Right lobe of liver (tissue), 6 donors: Measurements from ENCODE around the gene CHN2. TPM values are rescaled to one million over a fixed set of nuclear protein-coding genes. Genes with fewer than 3 reads are reported as not detected.

Source experiments
- ATAC-seq, 4 donors: fragments of 200-7000 bp; cut with Tn5 transposase; one replicate each; pipeline ENCODE4 v1.9.1; 2020; ENCODE audit warnings: mild to moderate bottlenecking in 4 of 4, moderate library complexity in 4 of 4
- DNase-seq, 3 donors: peaks; one replicate each; pipeline ENCODE4 v3.0.0-alpha.2; 2020
- H3K27ac ChIP-seq, 3 donors: fragments of 200-600 bp; one replicate each; pipeline ENCODE4 v1.8.0; 2022
- H3K27me3 ChIP-seq, 2 donors: fragments of 200-600 bp; one replicate each; pipeline ENCODE4 v1.8.0; 2022
- H3K36me3 ChIP-seq, 4 donors: fragments of 200-600 bp; sonication (generic) in 1 of 4; one replicate each; pipeline versions ENCODE4 v1.5.1 to v1.8.0; 2017 to 2022; ENCODE audit warnings: control low read depth in 1 of 4
- H3K4me1 ChIP-seq, 4 donors: fragments of 200-600 bp; sonication (generic) in 1 of 4; one replicate each; pipeline versions ENCODE4 v1.5.1 to v1.8.0; 2017 to 2022; ENCODE audit warnings: control low read depth in 1 of 4
- H3K4me3 ChIP-seq, 3 donors: fragments of 200-600 bp; one replicate each; pipeline ENCODE4 v1.8.0; 2022
- H3K9me3 ChIP-seq, 4 donors: fragments of 200-600 bp; sonication (generic) in 1 of 4; one replicate each; pipeline versions ENCODE4 v1.5.1 to v1.8.0; 2017 to 2022; ENCODE audit warnings: control low read depth in 1 of 4
- POLR2A ChIP-seq: fragments of 450-650 bp; IDR thresholded peaks from one replicate; pipeline ENCODE4 v1.6.1; 2017; ENCODE audit warnings: antibody characterized with exemption, mild to moderate bottlenecking
- WGBS: methylation state at CpG from one replicate; pipeline ENCODE4 v1.1.6; 2018; ENCODE audit warnings: low coverage, low lambda C conversion rate; ENCODE audit not compliant: insufficient coverage; ENCODE audit errors: missing lambda C conversion rate; 5-methylcytosine and 5-hydroxymethylcytosine counted together
- intact Hi-C, 2 donors: fragments of 100-400 bp; cut with DNase I; formaldehyde crosslinking; loops; one replicate each; pipeline versions ENCODE4 v1.11.2 to v1.14.1; 2022
- total RNA-seq, 6 experiments: library from RNA; depleted of rRNA in 2 of 6; stranded (reverse); fragments of >200 nt in 2 of 6; fragmentation: NEBNext Ultra II Directional in 3 of 6; extraction: Animal tissue kit (Norgen Biotek cat#: 25700) in 3 of 6; gene quantifications; one replicate each; pipeline versions ENCODE4 v1.1.0 to v1.2.4, GENCODE V29; 2016 to 2023
- TF ChIP-seq, protein P1 (sequence below), 4 donors: fragments of 200-600 bp in 3 of 4; fragments of 450-650 bp in 1 of 4; IDR thresholded peaks; one replicate each; pipeline versions ENCODE4 v1.5.1 to v1.8.0; 2016 to 2022; ENCODE audit warnings: antibody characterized with exemption in 4 of 4, mild to moderate bottlenecking in 2 of 4
- donor health status: DM: no; HTN: yes; CAD: no.
- donor health status: DM: no; HTN: no; CAD: no.
- donor health status: DM: no; HTN: no; CAD: no.
- donor health status: DM: no; HTN: yes; CAD: no.
- donor health status: DM: no; HTN: yes; CAD: no.

CHN2 gene
- total RNA-seq, 6 experiments from 2014 or later: 20.1 to 57.7 (median 31.5) TPM

DNA sequence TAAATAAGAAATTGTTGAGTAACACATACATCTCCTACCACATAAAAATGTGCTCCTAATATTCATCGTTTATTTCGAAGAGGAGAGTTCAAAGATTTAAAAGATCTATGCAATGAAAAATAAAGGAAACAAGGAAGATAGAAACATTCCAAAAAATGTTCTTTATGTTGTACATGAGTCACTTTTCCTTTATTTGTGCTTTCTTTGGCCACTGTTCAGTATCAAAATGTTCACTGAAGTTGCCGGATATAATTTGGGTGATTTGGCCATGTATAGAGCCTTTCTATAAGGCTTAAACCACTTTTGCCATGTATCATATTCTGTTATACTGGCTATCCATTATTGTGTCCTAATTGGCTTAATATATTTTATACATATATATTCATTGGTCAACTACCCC, 306.1 kb downstream of the CHN2 start:
- Histone ChIP-seq H3K36me3 (peaks cover 0 to 14% (median 1%) of the 10 kb centered on the region in 4 donors), H3K4me1 (peaks cover 0 to 21% (median 9%) of the 10 kb centered on the region in 4 donors), H3K27me3 (no peaks in the 10 kb centered on the region), H3K9me3 (no peaks in the 10 kb centered on the region), H3K4me3 (no peak overlapping the region), H3K27ac (no peak overlapping the region)
- DNase-seq: no peak
- TF ChIP-seq, protein P1, sequence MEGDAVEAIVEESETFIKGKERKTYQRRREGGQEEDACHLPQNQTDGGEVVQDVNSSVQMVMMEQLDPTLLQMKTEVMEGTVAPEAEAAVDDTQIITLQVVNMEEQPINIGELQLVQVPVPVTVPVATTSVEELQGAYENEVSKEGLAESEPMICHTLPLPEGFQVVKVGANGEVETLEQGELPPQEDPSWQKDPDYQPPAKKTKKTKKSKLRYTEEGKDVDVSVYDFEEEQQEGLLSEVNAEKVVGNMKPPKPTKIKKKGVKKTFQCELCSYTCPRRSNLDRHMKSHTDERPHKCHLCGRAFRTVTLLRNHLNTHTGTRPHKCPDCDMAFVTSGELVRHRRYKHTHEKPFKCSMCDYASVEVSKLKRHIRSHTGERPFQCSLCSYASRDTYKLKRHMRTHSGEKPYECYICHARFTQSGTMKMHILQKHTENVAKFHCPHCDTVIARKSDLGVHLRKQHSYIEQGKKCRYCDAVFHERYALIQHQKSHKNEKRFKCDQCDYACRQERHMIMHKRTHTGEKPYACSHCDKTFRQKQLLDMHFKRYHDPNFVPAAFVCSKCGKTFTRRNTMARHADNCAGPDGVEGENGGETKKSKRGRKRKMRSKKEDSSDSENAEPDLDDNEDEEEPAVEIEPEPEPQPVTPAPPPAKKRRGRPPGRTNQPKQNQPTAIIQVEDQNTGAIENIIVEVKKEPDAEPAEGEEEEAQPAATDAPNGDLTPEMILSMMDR (IDR thresholded peaks at IDR 0.05): no peak
- TF ChIP-seq POLR2A: no peak
- intact Hi-C loops: no loop called here
- no peak for ATAC-seq
- WGBS: 91% methylated on average over 3 of the region's 3 CpGs

DNA sequence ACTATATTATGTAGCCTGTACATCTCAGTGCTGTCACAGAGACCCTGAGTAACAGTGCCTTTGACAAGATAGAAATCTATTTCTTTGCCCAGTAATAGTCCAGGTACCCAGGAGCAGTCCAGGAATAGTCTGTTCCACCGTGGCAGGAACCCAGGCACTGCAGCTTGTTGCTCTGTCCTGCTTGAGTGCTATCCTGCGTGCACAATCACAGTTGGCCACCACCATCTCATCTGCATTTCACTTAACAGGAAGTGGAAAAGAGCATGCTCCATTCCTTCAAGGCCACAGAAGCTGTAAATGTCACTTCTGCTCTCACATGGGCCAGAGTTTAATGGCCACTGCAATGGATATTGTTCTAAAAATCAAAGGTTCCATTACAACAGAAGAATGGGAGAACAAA, 307.6 kb downstream of the CHN2 start:
- 63% methylated on average over 2 of the region's 2 CpGs for WGBS
- intact Hi-C loops: no loop called here

DNA sequence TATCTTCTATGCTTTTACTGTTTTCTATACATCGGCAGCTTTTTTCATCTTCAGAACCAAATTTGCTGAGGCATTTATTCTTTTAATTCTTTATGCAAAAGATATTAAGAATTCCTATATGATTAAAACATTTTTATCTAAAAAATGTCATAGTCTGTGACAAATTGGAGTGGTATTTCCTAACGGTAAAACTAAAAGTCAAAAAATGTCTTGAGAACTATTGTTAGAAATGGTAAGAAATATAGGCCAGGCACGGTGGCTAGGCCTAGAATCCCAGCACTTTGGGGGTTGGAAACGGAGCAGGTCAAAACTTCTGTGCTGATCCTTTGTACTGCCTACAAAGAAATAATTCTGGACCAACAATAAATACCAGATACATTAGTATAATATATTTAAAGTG, 311.4 kb downstream of the CHN2 start:
- 94% methylated on average over 4 of the region's 4 CpGs for WGBS
- DNase-seq (no peak), ATAC-seq (no peak)
- H3K27ac ChIP-seq: no peak overlapping the region
- H3K4me3 ChIP-seq: no peak overlapping the region
- TF ChIP-seq, protein P1 (IDR thresholded peaks at IDR 0.05): no peak
- TF ChIP-seq POLR2A: no peak
- peaks cover 0 to 38% (median 1%) of the 10 kb centered on the region in 4 donors for H3K36me3 ChIP-seq
- H3K4me1 ChIP-seq: no peaks in the 10 kb centered on the region
- intact Hi-C loops: no loop called here
- H3K27me3 ChIP-seq: no peaks in the 10 kb centered on the region
- H3K9me3 ChIP-seq: no peaks in the 10 kb centered on the region

More for the DNA sequence above, 307.6 kb downstream of the CHN2 start:
- no peak for ATAC-seq
- no peak for TF ChIP-seq POLR2A
- TF ChIP-seq, protein P1 (IDR thresholded peaks at IDR 0.05): no peak
- no peak for DNase-seq
- H3K27ac ChIP-seq: no peak overlapping the region
- peaks cover 0 to 22% (median 1%) of the 10 kb centered on the region in 4 donors for H3K36me3 ChIP-seq
- peaks cover 0 to 7% (median 2%) of the 10 kb centered on the region in 4 donors for H3K4me1 ChIP-seq
- no peaks in the 10 kb centered on the region for H3K9me3 ChIP-seq
- H3K27me3 ChIP-seq: no peaks in the 10 kb centered on the region
- H3K4me3 ChIP-seq: no peak overlapping the region

DNA sequence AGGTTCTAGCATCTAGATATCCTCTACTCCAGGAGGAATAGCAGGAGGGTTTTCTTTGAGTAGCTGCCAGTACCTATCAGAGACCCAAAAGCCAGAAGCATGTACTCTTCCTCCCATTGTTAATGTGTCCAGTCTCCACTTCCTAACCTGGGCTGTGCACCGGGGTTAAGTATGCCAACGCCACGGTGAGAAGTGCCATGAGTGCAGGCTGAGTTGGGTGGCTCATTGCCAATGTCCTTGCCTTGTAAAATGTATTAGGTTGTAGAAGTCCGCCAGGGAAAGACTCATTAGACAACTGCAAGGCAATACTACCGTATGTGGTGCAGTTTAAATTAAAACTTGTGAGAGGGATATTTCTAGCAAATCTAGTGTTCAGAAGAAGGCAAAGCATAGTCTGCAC, 314.0 kb downstream of the CHN2 start:
- Histone ChIP-seq H3K4me3 (no peak overlapping the region), H3K27ac (no peak overlapping the region), H3K9me3 (no peaks in the 10 kb centered on the region), H3K27me3 (no peaks in the 10 kb centered on the region), H3K36me3 (peaks cover 0 to 47% (median 1%) of the 10 kb centered on the region in 4 donors), H3K4me1 (no peaks in the 10 kb centered on the region)
- TF ChIP-seq, protein P1 (IDR thresholded peaks at IDR 0.05): no peak
- TF ChIP-seq POLR2A: no peak
- intact Hi-C loops: no loop called here
- ATAC-seq (no peak), DNase-seq (no peak)
- 70% methylated on average over 2 of the region's 5 CpGs for WGBS

DNA sequence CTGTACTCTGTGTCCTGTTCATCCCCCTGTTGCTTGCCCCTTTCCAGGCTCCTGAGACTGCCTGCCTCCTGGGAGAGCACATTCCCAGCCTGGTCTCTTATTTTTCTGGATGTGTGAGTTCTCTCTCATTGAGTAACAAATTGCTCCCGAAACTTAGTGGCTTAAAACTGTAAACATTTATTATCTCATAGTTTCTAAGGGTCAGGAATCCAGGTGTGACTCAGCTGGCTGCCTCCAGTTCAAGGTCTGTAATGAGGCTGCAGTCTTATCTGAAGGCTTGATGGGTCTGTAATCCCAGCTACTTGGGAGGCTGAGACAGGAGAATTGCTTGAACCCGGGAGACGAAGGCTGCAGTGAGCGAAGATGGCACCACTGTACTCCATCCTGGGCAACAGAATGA, 315.5 kb downstream of the CHN2 start:
- Histone ChIP-seq H3K4me1 (no peaks in the 10 kb centered on the region), H3K27me3 (no peaks in the 10 kb centered on the region), H3K36me3 (peaks cover 0 to 44% (median 2%) of the 10 kb centered on the region in 4 donors), H3K9me3 (no peaks in the 10 kb centered on the region), H3K27ac (no peak overlapping the region), H3K4me3 (no peak overlapping the region)
- intact Hi-C loops: no loop called here
- WGBS: 95% methylated on average over 4 of the region's 4 CpGs
- TF ChIP-seq POLR2A: no peak
- TF ChIP-seq, protein P1 (IDR thresholded peaks at IDR 0.05): no peak
- ATAC-seq: no peak
- no peak for DNase-seq
